HG03342 (cell line): ENCODE results near the gene CCL24.
"Not testable (repeated sequence)": the region's sequence is repeated elsewhere in the genome, so short reads cannot be mapped to it uniquely, and the experiment has no call there.

Experiments used
- ATAC-seq: cut with Tn5 transposase; IDR thresholded peaks from one replicate; pipeline ENCODE4 v1.9.1; 2021; ENCODE audit warnings: mild to moderate bottlenecking, moderate library complexity; ENCODE audit not compliant: unreplicated experiment

The CCL24 gene

GRCh38 chr7:75788154-75788847 is 25.3 kb downstream of the CCL24 start:
- ATAC-seq = not testable (repeated sequence)

DNA sequence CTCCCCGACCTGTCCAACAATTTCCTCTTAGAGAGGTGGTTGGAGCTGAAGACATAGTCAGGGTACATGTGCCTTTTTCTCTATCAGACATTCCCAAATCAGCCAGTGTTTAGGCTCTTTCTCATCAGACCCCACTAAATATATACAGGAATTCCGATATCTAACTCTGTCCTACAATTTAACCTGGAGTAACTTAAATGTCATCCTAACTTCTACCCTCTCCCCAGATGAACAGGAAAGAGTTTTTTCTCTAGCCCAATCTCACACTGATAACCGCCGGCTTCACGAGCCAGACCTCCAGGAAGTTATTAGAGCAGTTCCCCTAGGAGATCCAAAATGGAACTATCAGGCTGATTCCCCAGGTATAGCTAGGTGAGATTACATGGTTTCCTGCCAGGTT is 30.5 kb downstream of the CCL24 start:
- ATAC-seq = not testable (repeated sequence)

- ATAC-seq = not testable (repeated sequence)
These were observed 32.8 kb downstream of the CCL24 start for GRCh38 chr7:75780647-75781273.

GRCh38 chr7:75779516-75779915 is 34.1 kb downstream of the CCL24 start:
- ATAC-seq = not testable (repeated sequence)

DNA sequence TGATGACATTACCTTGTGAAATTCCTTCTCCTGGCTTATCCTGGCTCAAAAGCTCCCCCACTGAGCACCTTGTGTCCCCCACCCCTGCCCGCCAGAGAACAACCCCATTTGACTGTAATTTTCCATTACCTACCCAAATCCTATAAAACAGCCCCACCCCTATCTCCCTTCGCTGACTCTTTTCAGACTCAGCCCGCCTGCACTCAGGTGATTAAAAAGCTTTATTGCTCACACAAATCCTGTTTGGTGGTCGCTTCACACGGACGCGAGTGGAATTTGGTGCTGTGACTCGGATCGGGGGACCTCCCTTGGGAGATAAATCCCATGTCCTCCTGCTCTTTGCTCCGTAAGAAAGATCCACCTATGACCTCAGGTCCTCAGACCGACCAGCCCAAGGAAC is 34.6 kb downstream of the CCL24 start:
- not testable (repeated sequence) for ATAC-seq

DNA sequence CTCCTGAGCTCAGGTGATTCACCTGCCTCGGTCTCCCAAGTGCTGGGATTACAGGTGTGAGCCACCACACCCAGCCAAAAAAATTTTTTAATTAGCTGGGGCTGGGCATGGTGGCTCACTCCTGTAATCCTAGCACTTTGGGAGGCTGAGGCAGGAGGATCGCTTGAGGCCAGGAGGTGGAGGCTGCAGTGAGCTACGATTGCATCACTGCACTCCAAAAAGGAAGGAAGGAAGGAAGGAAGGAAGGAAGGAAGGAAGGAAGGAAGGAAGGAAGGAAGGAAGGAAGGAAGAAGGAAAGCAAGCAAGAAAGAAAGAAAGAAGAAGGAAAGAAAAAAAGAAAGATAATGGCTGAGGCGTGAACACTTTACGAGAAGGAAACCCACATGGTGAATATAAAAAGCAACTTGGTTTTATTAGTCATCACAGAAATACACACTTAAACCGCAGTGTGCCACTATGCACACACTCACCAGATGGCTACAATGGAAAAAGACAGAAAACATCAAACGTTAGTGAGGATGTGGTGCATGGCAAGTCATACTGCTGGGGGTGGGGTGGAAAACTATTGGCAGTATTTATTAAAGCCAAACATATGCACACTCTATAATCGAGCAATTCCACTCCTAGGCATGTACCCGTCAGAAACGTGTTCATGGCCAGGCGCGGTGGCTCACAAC is 37.2 kb downstream of the CCL24 start:
- no peak for ATAC-seq

- ATAC-seq = not testable (repeated sequence)
These were observed 39.6 kb downstream of the CCL24 start for GRCh38 chr7:75773958-75774357.

DNA sequence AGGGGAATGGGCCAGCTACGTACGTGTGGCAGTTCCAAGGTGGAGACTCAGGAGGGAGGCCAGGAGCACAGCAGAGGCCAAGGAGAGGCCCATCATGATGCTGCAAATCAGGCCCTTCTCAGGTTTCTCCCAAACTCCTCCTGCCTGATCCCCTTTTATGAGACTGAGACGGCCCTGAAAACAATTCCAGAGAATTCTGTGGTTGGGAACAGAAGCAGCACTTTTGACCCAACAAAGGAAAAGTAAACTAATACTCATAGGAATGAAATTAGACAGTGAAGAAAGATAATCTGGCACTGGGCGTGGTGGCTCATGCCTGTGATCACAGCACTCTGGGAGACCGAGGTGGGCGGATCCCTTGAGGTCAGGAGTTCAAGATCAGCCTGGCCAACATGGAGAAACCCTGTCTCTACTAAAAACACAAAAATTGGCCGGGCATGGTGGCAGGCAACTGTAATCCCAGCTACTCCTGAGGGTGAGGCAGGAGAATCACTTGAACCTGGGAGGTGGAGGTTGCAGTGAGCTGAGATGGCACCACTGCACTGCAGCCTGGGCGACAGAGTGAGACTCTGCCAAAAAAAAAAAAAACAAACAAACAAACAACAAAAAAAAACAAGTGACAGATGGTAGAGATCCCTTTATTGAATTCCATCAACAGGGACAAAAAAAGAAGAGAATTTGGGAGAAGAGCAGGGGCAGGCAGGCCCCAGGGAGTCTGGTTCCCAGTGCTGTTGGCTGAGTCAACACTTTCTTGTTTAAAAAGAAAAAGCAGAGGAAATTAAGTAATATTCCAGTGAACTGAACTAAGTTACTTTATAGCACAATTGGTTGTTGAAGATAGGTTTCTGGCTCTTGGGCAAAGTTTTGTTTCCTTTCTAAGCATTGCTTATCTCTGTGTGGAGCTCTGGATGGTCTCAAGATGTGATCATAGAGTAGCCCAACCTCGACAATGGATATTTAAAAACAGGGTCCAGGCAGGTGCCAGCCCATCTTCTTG is 41.2 kb downstream of the CCL24 start, which contains the start of gene CCL26:
TSS of gene CCL26 (minus strand) at position 131 of the 997 bp plus-strand sequence. CDS start at position 96, 35 bp downstream.
- no peak for ATAC-seq

DNA sequence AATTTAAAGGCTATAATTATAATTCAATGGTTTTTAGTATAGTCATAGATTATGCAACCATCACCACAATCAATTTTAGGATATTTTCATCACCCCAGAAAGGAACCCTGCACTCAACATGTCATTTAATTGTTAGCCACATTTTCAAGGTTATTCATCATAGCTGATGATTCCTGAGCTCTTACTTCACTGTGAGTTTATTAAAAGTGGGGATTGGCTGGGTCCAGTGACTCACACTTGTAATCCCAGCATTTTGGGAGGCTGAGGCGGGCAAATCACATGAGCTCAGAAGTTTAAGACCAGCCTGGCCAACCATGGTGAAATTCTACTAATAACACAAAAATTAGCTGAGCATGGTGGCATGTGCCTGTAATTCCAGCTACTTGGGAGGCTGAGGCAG is 42.4 kb downstream of the CCL24 start:
- no peak for ATAC-seq

DNA sequence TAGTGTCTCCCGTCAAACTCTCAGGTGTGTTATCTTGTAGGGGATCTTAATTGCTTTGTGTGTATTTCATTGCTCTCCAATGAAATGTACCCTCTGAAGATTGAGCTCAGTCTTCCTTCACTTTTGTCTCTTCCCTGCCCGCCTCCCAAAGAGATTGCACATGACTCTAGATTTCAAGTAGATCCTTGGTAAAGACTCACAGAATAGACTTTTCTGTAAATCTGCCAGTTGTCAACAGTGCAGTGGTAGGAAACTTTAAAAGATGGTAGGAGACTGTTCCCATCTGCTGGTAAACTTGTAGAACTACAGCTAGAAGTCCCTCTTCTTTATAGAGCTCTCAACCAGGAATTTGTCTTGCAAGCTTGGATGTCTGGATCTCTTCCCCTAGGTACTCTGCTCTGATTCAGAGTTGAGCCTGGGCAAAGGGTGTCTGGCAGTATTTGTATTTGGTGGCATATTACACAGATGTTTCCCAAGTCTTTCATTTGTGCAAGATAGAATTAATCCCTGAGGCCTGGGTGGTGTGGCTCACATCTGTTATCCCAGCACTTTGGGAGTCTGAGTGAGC is 51.2 kb downstream of the CCL24 start:
- no peak for ATAC-seq

- ATAC-seq = not testable (repeated sequence)
These were observed 51.8 kb downstream of the CCL24 start for GRCh38 chr7:75761801-75762200.
